NCI-H2171 treated with DMSO at 0.1 percent for 48 hours (cell line): Measurements from ENCODE around the gene GASK1A.

ENCODE experiments used
- DNase-seq: peaks from one replicate; lab custom pipeline; 2025; lab: John Stamatoyannopoulos, UW

Gene GASK1A

GRCh38 chr3:43087249-43087776, 108.2 kb downstream of the GASK1A start:
- DNase-seq: no peak

DNA sequence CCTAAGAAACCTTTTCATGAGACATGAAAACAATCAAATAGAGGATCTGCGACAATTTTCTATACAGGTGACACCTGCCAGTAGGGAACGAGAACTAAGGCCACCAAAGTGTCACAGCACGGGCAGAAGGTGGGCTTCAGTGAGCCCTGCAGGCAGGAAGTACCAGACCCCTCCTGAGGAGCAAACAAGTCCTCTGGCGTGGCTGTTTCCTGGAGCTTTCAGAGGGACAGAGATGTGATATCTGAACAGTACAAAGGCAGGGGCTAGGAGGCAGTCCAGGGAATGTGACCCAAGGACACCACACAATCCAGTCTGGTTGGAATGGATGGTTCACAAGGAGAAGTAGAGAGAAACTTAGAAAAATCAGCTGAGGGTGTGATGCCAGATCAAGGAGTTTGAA, 110.0 kb downstream of the GASK1A start:
- no peak for DNase-seq

- DNase-seq: no peak
Observed at GRCh38 chr3:43090238-43090637, 111.1 kb downstream of the GASK1A start.

DNA sequence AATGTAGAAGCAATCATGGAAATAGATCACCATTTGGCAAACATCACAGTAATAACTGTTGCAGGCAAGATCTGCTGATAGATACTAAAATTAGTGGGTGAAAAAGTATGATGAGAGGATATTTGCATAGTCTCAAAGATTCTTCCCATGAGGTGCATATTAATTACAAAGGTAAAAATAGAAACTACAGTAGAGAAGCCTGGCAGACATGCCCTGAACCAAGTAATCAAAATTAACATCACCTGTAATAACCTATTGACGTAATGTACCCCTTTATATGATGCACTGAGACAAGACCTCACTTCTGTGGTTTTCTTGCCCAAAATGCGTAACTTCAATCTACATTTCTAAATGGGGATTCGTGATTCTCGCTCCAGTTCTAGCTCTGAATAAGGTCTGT, 112.4 kb downstream of the GASK1A start:
- DNase-seq: no peak

GRCh38 chr3:43093006-43093405, 113.9 kb downstream of the GASK1A start:
- no peak for DNase-seq

- DNase-seq: no peak
Observed at GRCh38 chr3:43093974-43094373, 114.9 kb downstream of the GASK1A start.

DNA sequence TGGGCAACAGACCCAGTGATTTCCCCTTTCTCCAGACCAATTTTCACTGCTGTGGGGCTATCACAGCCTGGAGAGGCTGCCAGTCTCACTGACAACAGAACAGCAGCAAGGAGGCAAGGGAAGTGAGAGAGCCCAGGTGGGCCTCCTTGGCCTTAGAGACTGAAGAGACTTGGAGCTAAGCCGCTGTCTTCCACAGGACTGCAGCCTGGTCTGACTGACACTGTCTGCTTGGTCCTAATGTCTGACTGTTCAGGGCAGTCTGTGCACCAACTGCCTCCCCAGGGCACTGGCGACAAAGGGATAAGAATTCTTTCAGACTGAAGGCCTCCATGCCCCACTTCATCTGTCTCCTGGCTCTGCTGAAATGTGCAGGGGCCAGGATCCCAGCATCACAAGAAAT, 115.3 kb downstream of the GASK1A start:
- no peak for DNase-seq

DNA sequence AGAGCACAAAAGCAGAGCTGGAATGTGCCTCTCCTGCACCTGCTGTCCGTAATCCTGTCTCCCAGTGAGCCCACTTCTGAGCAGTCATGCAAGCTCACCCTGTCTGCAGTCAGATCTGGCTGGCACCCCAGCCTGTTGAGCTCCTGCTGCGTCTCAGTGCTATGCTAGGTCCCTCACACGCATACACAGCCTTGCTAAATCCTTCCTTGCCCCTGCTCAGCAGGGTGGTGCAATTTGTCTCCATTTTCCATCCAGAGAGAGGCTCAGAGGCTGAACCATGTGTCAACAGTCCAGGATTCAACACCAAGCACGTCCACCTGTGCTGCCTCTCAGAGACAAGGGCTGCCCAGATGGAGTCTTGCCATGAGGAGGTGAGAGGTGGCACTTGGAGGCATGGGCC, 115.7 kb downstream of the GASK1A start:
- no peak for DNase-seq

- no peak for DNase-seq
Observed at GRCh38 chr3:43095370-43095769, 116.3 kb downstream of the GASK1A start.

DNA sequence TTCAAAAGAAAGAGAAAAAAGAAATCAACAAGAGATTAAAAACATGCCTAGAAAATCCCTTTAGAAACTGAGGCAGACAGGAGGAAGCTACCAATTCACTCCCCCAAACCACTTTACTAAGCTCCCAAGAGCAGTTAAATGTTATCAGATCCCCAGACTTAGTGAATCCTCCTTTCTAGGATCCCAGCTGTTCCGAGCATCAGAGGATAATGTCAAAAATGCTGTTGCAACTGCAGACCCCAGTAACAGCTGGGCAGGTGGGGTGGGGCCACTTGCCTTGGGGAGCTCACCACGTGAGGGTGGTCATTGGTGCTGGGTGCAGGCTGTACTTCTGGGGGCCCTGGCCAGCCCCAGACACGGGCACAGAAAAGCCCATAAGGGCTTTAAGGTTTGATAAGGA, 117.7 kb downstream of the GASK1A start:
- no peak for DNase-seq

- no peak for DNase-seq
Observed at GRCh38 chr3:43097400-43098080, 118.4 kb downstream of the GASK1A start.

GRCh38 chr3:43098761-43099160, 119.7 kb downstream of the GASK1A start:
- no peak for DNase-seq

GRCh38 chr3:43102773-43103480, 123.8 kb downstream of the GASK1A start:
- no peak for DNase-seq

DNA sequence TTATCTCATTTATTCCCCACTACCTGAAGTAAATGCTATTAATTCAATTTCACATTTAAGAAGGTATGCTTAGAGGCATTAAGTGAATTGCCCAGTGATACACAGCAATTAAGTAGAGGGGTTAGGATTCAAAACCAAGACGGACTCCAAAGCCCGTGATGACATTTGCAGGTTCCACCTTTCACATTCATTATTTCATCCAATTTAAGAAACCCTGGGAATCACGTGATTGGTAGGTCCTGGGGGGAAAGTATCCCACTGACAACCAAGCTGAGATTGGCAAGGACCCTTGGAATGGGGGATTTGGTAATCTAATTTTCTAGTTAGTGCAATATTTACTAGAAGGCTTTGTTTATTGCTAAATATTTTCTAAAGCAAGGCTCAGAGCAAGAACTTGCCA, 124.9 kb downstream of the GASK1A start:
- DNase-seq: no peak

- no peak for DNase-seq
Observed at GRCh38 chr3:43104660-43105595, 125.8 kb downstream of the GASK1A start.

- DNase-seq: peak; percentile 71
Observed at GRCh38 chr3:43105596-43106292, 126.6 kb downstream of the GASK1A start, which contains the start of gene POMGNT2. Gene POMGNT2, minus strand, starts transcription at chr3:43106079. Its CDS starts 24,648 bp downstream, at chr3:43081431.

DNA sequence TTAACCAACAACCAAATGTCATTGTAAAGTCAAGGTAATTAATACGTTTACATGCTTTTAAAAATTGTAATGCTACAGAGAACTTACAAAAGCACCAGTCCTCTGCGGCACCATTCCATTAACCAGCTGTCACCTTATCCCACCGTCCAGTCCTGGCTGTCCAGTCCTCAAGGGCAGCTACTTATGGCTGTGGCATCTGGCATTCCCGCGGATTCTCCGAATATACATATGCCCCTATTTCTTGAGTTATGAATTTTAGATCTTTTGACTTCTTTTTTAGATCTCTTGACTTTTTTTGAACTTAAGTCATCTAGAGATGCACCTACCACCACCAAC, 127.2 kb downstream of the GASK1A start:
- DNase-seq: no peak
